PC-3 (cell line): ENCODE data around the gene ATXN10. TPM values are rescaled to one million over a fixed set of nuclear protein-coding genes. Genes with fewer than 3 reads are reported as not detected.
A peak's percentile ranks its signal among the peaks of the same experiment; 100 is the strongest.

Experiments used
- ATAC-seq: fragments of 200-7000 bp; cut with Tn5 transposase; 2 replicates; pipeline ENCODE4 v1.9.1; 2020; ENCODE audit warnings: mild to moderate bottlenecking, moderate library complexity
- BruUV-seq: library from RNA; stranded (reverse); fragments of 400-500 nt; replicated peaks from 2 replicates; lab custom pipeline; 2021; lab: Mats Ljungman, UMichigan
- CTCF ChIA-PET: fragments of 300-600 bp; sonication (Branson Sonifier 250); formaldehyde crosslinking; loops from one replicate; lab custom pipeline; 2022; ENCODE audit warnings: antibody characterized with exemption; lab: Charles Lee
- POLR2A ChIA-PET: fragments of 300-600 bp; sonication (Branson Sonifier 250); formaldehyde crosslinking; loops from one replicate; lab custom pipeline; 2022; ENCODE audit warnings: antibody characterized with exemption; ENCODE audit not compliant: unreplicated experiment; lab: Charles Lee
- DNase-seq: peaks from one replicate; pipeline ENCODE4 v3.0.0-alpha.2; 2015
- H2AFZ ChIP-seq: fragments of 300-600 bp; sonication (generic); 2 replicates; pipeline ENCODE4 v1.6.0; 2016; ENCODE audit warnings: antibody characterized with exemption, low read length
- H3F3A ChIP-seq: fragments of 300-600 bp; sonication (generic); one replicate; pipeline ENCODE4 v1.6.0; 2017; ENCODE audit warnings: antibody characterized with exemption, low read length, control low read depth, mild to moderate bottlenecking; ENCODE audit not compliant: unreplicated experiment
- H3K27ac ChIP-seq: fragments of 300-600 bp; sonication (generic); 2 replicates; pipeline ENCODE4 v1.5.1; 2016; ENCODE audit warnings: mild to moderate bottlenecking, low read length
- H3K27me3 ChIP-seq: fragments of 300-600 bp; sonication (generic); 2 replicates; pipeline ENCODE4 v1.6.1; 2016; ENCODE audit warnings: low read length, mixed read lengths
- H3K36me3 ChIP-seq: fragments of 300-600 bp; sonication (generic); 2 replicates; pipeline ENCODE4 v1.6.1; 2016; ENCODE audit warnings: low read depth, mixed run types, low read length, mixed read lengths
- H3K4me1 ChIP-seq: fragments of 300-600 bp; sonication (generic); 2 replicates; pipeline ENCODE4 v1.5.1; 2016; ENCODE audit warnings: low read length; ENCODE audit not compliant: insufficient read depth
- H3K4me2 ChIP-seq: fragments of 300-600 bp; sonication (generic); 2 replicates; pipeline ENCODE4 v1.6.0; 2016; ENCODE audit warnings: low read length
- H3K4me3 ChIP-seq: fragments of 300-600 bp; sonication (generic); 2 replicates; pipeline ENCODE4 v1.5.1; 2016; ENCODE audit warnings: mild to moderate bottlenecking, low read length, mixed read lengths
- H3K79me2 ChIP-seq: fragments of 300-600 bp; sonication (generic); 2 replicates; pipeline ENCODE4 v1.6.1; 2017; ENCODE audit warnings: low read length, mixed read lengths
- H3K9ac ChIP-seq: fragments of 300-600 bp; sonication (generic); 2 replicates; pipeline ENCODE4 v1.6.0; 2016; ENCODE audit warnings: mild to moderate bottlenecking, low read length
- H3K9me2 ChIP-seq: fragments of 300-600 bp; sonication (generic); replicated peaks from 2 replicates; pipeline ENCODE4 v1.6.1; 2016; ENCODE audit warnings: mixed run types, low read length, mixed read lengths
- H3K9me3 ChIP-seq: fragments of 300-600 bp; sonication (generic); 2 replicates; pipeline ENCODE4 v1.6.1; 2016; ENCODE audit warnings: low read length, mixed read lengths
- H4K20me1 ChIP-seq: fragments of 300-600 bp; sonication (generic); 2 replicates; pipeline ENCODE4 v1.6.1; 2016; ENCODE audit warnings: low read length, mixed read lengths
- CTCF ChIP-seq: fragments of 300-600 bp; sonication (generic); conservative IDR thresholded peaks from 2 replicates; pipeline ENCODE4 v1.5.1; 2017; ENCODE audit warnings: antibody characterized with exemption, low read depth, mild to moderate bottlenecking, low read length
- EZH2 ChIP-seq: fragments of 300-600 bp; sonication (generic); IDR thresholded peaks from one replicate; pipeline ENCODE4 v1.6.1; 2017; ENCODE audit warnings: antibody characterized with exemption, mild to moderate bottlenecking, low read length; ENCODE audit not compliant: unreplicated experiment
- EZH2phosphoT487 ChIP-seq: fragments of 300-600 bp; sonication (generic); IDR thresholded peaks from 2 replicates; pipeline ENCODE4 v1.6.1; 2018; ENCODE audit warnings: mild to moderate bottlenecking, antibody characterized with exemption, low read length, borderline replicate concordance
- intact Hi-C: fragments of 100-400 bp; cut with micrococcal nuclease; formaldehyde crosslinking; loops from 2 replicates; pipeline ENCODE4 v1.9.0; 2023
- total RNA-seq: library from RNA; depleted of rRNA; stranded (reverse); fragments of >200 nt; gene quantifications from 2 replicates; pipeline ENCODE4 v1.2.3, GENCODE V29; 2014

ATXN10 gene
- total RNA-seq, 1 experiment from 2014 or later, result 40.6 TPM

GRCh38 chr22:45775062-45775461 lies 103.4 kb downstream of the ATXN10 start:
- H3K79me2 ChIP-seq, result peaks cover 37% of the 10 kb centered on the region
- 0 out of 2 replicates have a peak, but pooled peaks cover 8% of the 10 kb centered on the region for H3K36me3 ChIP-seq
- peaks cover 28% of the 10 kb centered on the region for H3K4me1 ChIP-seq
- peaks cover 22% of the 10 kb centered on the region for H3F3A ChIP-seq
- DNase-seq, result no peak
- ATAC-seq, result no peak
- H3K4me3 ChIP-seq, result no peak overlapping the region
- no peaks in the 10 kb centered on the region for H3K9me2 ChIP-seq
- H3K4me2 ChIP-seq, result no peak overlapping the region
- H3K27ac ChIP-seq, result no peak overlapping the region
- no TSS peak for BruUV-seq
- H3K9ac ChIP-seq, result no peak overlapping the region
- ChIA-PET POLR2A (no interaction called here), CTCF (no interaction called here)
- H2AFZ ChIP-seq, result no peak overlapping the region
- no peak for TF ChIP-seq EZH2phosphoT487
- no peak for TF ChIP-seq EZH2
- TF ChIP-seq CTCF, result no peak
- no peaks in the 10 kb centered on the region for H3K9me3 ChIP-seq
- no peaks in the 10 kb centered on the region for H3K27me3 ChIP-seq
- no peaks in the 10 kb centered on the region for H4K20me1 ChIP-seq
- intact Hi-C loops, result no loop called here

GRCh38 chr22:45775569-45776312 lies 104.1 kb downstream of the ATXN10 start:
- peaks cover 37% of the 10 kb centered on the region for H3K79me2 ChIP-seq
- intact Hi-C loops, result no loop called here
- TF ChIP-seq EZH2phosphoT487 (no peak), CTCF (no peak), EZH2 (no peak)
- H3K4me2 ChIP-seq, result no peak overlapping the region
- no peak for ATAC-seq
- H3K27ac ChIP-seq, result peak overlapping the region; percentile 73; the same call in 1 of the 2 replicates
- no peak overlapping the region for H3K4me3 ChIP-seq
- no peaks in the 10 kb centered on the region for H3K9me2 ChIP-seq
- no peak for DNase-seq
- ChIA-PET POLR2A (no interaction called here), CTCF (no interaction called here)
- peaks cover 28% of the 10 kb centered on the region for H3K4me1 ChIP-seq
- H3K27me3 ChIP-seq, result no peaks in the 10 kb centered on the region
- BruUV-seq, result no TSS peak
- H3F3A ChIP-seq, result peaks cover 22% of the 10 kb centered on the region
- H2AFZ ChIP-seq, result no peak overlapping the region
- no peak overlapping the region for H3K9ac ChIP-seq
- H3K9me3 ChIP-seq, result no peaks in the 10 kb centered on the region
- 0 out of 2 replicates have a peak, but pooled peaks cover 8% of the 10 kb centered on the region for H3K36me3 ChIP-seq
- no peaks in the 10 kb centered on the region for H4K20me1 ChIP-seq

GRCh38 chr22:45776313-45776585 lies 104.6 kb downstream of the ATXN10 start:
- Histone ChIP-seq H4K20me1 (no peaks in the 10 kb centered on the region), H3K4me1 (peaks cover 29% of the 10 kb centered on the region), H3K27me3 (no peaks in the 10 kb centered on the region), H3K36me3 (0 out of 2 replicates have a peak, but pooled peaks cover 8% of the 10 kb centered on the region), H3K9me2 (no peaks in the 10 kb centered on the region), H2AFZ (no peak overlapping the region), H3K79me2 (peaks cover 37% of the 10 kb centered on the region), H3F3A (peaks cover 22% of the 10 kb centered on the region), H3K27ac (peak overlapping the region; percentile 73), H3K4me2 (peak overlapping the region; percentile 71; the same call in 1 of the 2 replicates), H3K4me3 (no peak overlapping the region), H3K9ac (no peak overlapping the region), H3K9me3 (no peaks in the 10 kb centered on the region)
- CTCF ChIA-PET, result no interaction called here
- POLR2A ChIA-PET, result interaction anchor here (0.6 kb wide), 1 partner anchor 44 kb away, joined by 3 read pairs; no protein-coding TSS in a partner anchor
- TF ChIP-seq EZH2phosphoT487 (no peak), CTCF (no peak), EZH2 (no peak)
- no peak for ATAC-seq
- no peak for DNase-seq
- intact Hi-C loops, result no loop called here
- no TSS peak for BruUV-seq
